Fibroblast of mammary gland (primary cell): ENCODE measurements around the gene NPRL2.

Experiments
- DNase-seq: peaks from one replicate; pipeline ENCODE4 v3.0.0-alpha.2; 2010; ENCODE audit warnings: low read depth
- H3K4me3 ChIP-seq: 2 replicates; pipeline ENCODE4 v1.5.1; 2011; ENCODE audit warnings: low read depth, mild to moderate bottlenecking, low read length, moderate library complexity; ENCODE audit not compliant: control insufficient read depth
- CTCF ChIP-seq: conservative IDR thresholded peaks from 2 replicates; pipeline ENCODE4 v1.5.1; 2011; ENCODE audit warnings: low read depth, low read length, inconsistent platforms; ENCODE audit not compliant: control insufficient read depth, insufficient read depth

The NPRL2 gene

GRCh38 chr3:50350527-50351322 lies at the start of gene NPRL2, which contains the start of gene CYB561D2:
Gene NPRL2, minus strand, starts transcription at chr3:50350775. Its CDS starts 123 bp downstream, at chr3:50350652.
Gene CYB561D2, plus strand, starts transcription at chr3:50350862. Its CDS starts 572 bp downstream, at chr3:50351434.
- H3K4me3 ChIP-seq = peak within 1 kb of the TSS; percentile 92
- no peak for TF ChIP-seq CTCF
- DNase-seq = peak; percentile 83

DNA sequence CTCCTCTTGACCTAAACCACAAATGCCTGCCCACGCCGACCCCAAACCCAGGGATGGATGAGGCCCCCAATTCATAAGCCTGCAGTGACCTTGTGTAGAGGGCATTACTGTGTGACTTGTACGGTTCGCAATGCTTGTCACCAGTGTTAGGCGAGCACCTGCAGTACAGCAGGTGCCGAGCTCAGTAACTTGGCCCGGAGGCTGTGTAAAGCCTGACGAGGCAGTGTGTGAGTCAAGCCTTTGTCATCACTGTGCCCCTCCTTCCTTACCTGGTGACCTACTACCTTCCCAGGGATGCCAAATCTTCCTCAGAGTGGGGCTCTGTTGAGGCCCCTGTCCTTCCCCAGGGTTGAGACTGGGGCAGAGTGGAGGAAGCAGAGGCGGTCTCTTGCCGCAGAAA lies 45.9 kb upstream of the NPRL2 start:
- no peak for DNase-seq
- TF ChIP-seq CTCF = no peak
- no peak overlapping the region for H3K4me3 ChIP-seq

GRCh38 chr3:50395070-50395860 lies 44.7 kb upstream of the NPRL2 start:
- no peak for TF ChIP-seq CTCF

GRCh38 chr3:50393061-50393460 lies 42.5 kb upstream of the NPRL2 start:
- no peak for DNase-seq
- H3K4me3 ChIP-seq = no peak overlapping the region
- no peak for TF ChIP-seq CTCF

More at GRCh38 chr3:50395070-50395860, 44.7 kb upstream of the NPRL2 start:
- no peak overlapping the region for H3K4me3 ChIP-seq
- DNase-seq = no peak

GRCh38 chr3:50392101-50392715 lies 41.6 kb upstream of the NPRL2 start:
- no peak for DNase-seq
- TF ChIP-seq CTCF = no peak
- H3K4me3 ChIP-seq = no peak overlapping the region

DNA sequence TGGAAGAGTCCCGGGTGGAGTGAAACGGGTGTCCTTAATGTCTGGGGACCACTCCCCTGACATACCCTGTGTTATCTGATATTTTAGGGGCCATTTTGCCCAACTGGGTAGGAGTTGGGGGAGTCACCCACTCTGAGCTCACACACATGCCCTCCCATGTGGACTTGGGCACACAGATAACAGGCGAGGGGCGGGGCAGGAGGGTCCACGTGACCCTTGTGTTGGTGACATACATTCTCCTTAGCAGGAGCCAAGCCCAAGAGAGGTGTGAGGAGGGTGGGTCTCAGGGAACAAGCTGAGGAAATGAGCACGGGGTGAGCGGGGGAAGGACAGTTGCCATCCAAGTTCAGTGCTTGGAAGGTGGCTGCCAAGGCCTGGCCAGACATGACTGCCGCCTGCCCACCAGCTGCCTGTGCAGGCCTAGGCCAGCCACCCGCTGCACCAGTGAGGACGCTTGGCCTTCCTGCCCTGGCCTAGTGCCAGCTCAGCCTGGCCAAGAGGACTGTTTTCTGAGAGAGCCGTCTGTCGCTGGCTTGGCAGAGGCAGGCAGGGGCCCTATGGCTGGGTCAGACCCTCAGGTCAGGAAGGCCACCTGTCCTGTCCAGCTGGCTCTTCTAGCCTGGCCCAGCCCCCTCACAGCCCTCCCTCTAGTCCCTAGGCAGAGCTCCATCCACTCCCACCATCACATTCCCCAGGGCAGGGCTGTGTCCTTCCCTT lies 40.1 kb upstream of the NPRL2 start:
- no peak overlapping the region for H3K4me3 ChIP-seq
- no peak for DNase-seq
- TF ChIP-seq CTCF = no peak
